K562 (cell line): ENCODE results near the gene PRELID1. TPM values are rescaled to one million over a fixed set of nuclear protein-coding genes. Genes with fewer than 3 reads are reported as not detected.

Experiments
- CCNT2 ChIP-seq: IDR thresholded peaks from 2 replicates; pipeline ENCODE4 v1.6.1; 2011; ENCODE audit warnings: borderline replicate concordance, low read depth, mild to moderate bottlenecking, moderate library complexity, mixed read lengths, low read length; ENCODE audit not compliant: insufficient read length; ENCODE audit errors: extremely low read depth
- DPF2 ChIP-seq: fragments of 450-650 bp; IDR thresholded peaks from 2 replicates; pipeline ENCODE4 v1.6.1; 2016
- FOXJ3 ChIP-seq: sonication (generic); formaldehyde crosslinking; IDR thresholded peaks from 2 replicates; pipeline ENCODE4 v1.4.0; 2020; ENCODE audit warnings: mild to moderate bottlenecking, missing genetic modification reagents
- FUS ChIP-seq: fragments of 200-400 bp; formaldehyde crosslinking; optimal IDR thresholded peaks from 2 replicates; pipeline ENCODE3; 2017; ENCODE audit warnings: low read depth, low read length
- HOXB6 ChIP-seq: fragments of 250-450 bp; sonication (Bioruptor Pico); IDR thresholded peaks from 2 replicates; pipeline ENCODE4 v1.5.1; 2022; ENCODE audit warnings: mild to moderate bottlenecking, borderline replicate concordance
- KAT2B ChIP-seq: IDR thresholded peaks from one replicate; pipeline ENCODE4 v1.6.1; 2012; ENCODE audit warnings: low read depth, mild to moderate bottlenecking, control low read depth, inconsistent platforms, low read length, moderate library complexity
- NR2F6 ChIP-seq: fragments of 450-650 bp; formaldehyde crosslinking; IDR thresholded peaks from 2 replicates; pipeline ENCODE4 v1.4.0; 2020; ENCODE audit warnings: mild to moderate bottlenecking
- RBM17 ChIP-seq: fragments of 200-400 bp; formaldehyde crosslinking; IDR thresholded peaks from 2 replicates; pipeline ENCODE4 v1.6.1; 2017; ENCODE audit warnings: low read depth, mild to moderate bottlenecking, low read length, borderline replicate concordance
- SRSF1 ChIP-seq: fragments of 200-400 bp; formaldehyde crosslinking; IDR thresholded peaks from 2 replicates; pipeline ENCODE4 v1.6.1; 2017; ENCODE audit warnings: mild to moderate bottlenecking, low read depth, low read length, moderate library complexity
- SRSF9 ChIP-seq: fragments of 200-400 bp; formaldehyde crosslinking; IDR thresholded peaks from 2 replicates; pipeline ENCODE4 v1.6.1; 2017; ENCODE audit warnings: low read depth, low read length, borderline replicate concordance
- ZBTB7A ChIP-seq: IDR thresholded peaks from 2 replicates; pipeline ENCODE4 v1.6.1; 2011; ENCODE audit warnings: low read depth, mild to moderate bottlenecking, low read length, moderate library complexity, borderline replicate concordance; ENCODE audit not compliant: control insufficient read depth
- ZFPM2 ChIP-seq: fragments of 250-450 bp; sonication (Bioruptor Pico); IDR thresholded peaks from 2 replicates; pipeline ENCODE4 v1.5.1; 2022; ENCODE audit warnings: mild to moderate bottlenecking
- polyA plus RNA-seq, 8 experiments: library from polyadenylated mRNA; depleted of rRNA in 4 of 8; stranded (reverse) in 5 of 8; unstranded in 3 of 8; fragments of >200 nt; fragmentation: Nextera tagmentation in 2 of 8; fragmentation: Illumina TruSeq in 1 of 8; extraction: Ambion mirVana in 2 of 8; extraction: Trizol in 1 of 8; gene quantifications; 2 replicates each; pipeline versions ENCODE4 v1.2.1 to v1.2.3, GENCODE V29; 2011 to 2014; ENCODE audit warnings: inconsistent platforms in 1 of 8, missing spikeins in 1 of 8
- total RNA-seq, 7 experiments: library from RNA; depleted of rRNA in 6 of 7; stranded (reverse); fragments of >200 nt in 6 of 7; fragmentation: Illumina TruSeq in 2 of 7; extraction: Trizol in 2 of 7; gene quantifications; 2 replicates each; pipeline versions ENCODE4 v1.2.1 to v1.2.3, GENCODE V29; 2011 to 2021; ENCODE audit warnings: low replicate concordance in 1 of 7
- TF ChIP-seq, protein P1 (sequence below): sonication (generic); formaldehyde crosslinking; IDR thresholded peaks from 2 replicates; pipeline ENCODE4 v1.8.0; 2022; ENCODE audit warnings: mild to moderate bottlenecking, low read depth, missing genetic modification reagents
- TF ChIP-seq, protein P2 (sequence below): sonication (generic); formaldehyde crosslinking; IDR thresholded peaks from 2 replicates; pipeline ENCODE4 v1.8.0; 2022; ENCODE audit warnings: mild to moderate bottlenecking, missing genetic modification reagents
- TF ChIP-seq, protein P3 (sequence below): fragments of 450-650 bp; IDR thresholded peaks from 2 replicates; pipeline ENCODE4 v1.6.1; 2016; ENCODE audit warnings: borderline replicate concordance
- TF ChIP-seq, protein P4 (sequence below), 2 experiments: fragments of 450-650 bp; IDR thresholded peaks; 2 replicates each; pipeline ENCODE4 v1.6.1; 2016; ENCODE audit warnings: mild to moderate bottlenecking in 2 of 2, borderline replicate concordance in 1 of 2, low read depth in 1 of 2, moderate library complexity in 1 of 2

The PRELID1 gene
- total and polyA plus RNA-seq, 9 of the 15 experiments (the other 6 are each of a cell fraction or from before 2014, with no cell fraction given): 40.1 to 484 (median 340) TPM

DNA sequence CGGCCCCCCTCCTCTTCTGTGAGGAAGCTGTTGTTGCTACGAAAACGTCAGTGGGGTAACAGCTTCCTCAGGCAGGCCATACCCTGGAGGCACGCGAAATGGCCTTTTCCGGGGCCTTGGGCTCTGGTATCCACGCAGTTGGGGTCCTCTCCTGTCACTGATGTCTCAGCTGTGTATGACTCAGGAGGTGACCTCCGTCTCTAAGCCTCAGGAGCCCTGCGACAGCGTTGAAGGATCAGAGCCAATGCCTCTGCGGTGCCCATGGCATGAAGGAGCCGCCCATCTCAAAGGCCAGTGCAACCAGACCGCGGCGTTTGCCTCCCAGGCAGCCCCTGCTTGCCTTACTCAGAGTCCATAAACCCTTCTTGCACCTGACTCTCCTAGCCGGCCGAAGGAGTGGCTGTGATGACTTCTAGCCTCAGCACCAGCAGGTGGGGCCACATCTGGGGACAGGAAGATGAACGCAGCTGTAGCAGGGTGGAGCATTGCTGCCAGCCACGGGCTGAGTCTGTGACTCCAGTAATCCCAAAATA, 9.1 kb downstream of the PRELID1 start (continued):
- TF ChIP-seq, protein P1, sequence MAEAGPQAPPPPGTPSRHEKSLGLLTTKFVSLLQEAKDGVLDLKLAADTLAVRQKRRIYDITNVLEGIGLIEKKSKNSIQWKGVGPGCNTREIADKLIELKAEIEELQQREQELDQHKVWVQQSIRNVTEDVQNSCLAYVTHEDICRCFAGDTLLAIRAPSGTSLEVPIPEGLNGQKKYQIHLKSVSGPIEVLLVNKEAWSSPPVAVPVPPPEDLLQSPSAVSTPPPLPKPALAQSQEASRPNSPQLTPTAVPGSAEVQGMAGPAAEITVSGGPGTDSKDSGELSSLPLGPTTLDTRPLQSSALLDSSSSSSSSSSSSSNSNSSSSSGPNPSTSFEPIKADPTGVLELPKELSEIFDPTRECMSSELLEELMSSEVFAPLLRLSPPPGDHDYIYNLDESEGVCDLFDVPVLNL (CRISPR knock-in tag): no peak
- no peak for TF ChIP-seq ZFPM2 (CRISPR knock-in tag)
- no peak for TF ChIP-seq HOXB6 (CRISPR knock-in tag)
- no peak for TF ChIP-seq RBM17
- no peak for TF ChIP-seq CCNT2
- TF ChIP-seq, protein P2, sequence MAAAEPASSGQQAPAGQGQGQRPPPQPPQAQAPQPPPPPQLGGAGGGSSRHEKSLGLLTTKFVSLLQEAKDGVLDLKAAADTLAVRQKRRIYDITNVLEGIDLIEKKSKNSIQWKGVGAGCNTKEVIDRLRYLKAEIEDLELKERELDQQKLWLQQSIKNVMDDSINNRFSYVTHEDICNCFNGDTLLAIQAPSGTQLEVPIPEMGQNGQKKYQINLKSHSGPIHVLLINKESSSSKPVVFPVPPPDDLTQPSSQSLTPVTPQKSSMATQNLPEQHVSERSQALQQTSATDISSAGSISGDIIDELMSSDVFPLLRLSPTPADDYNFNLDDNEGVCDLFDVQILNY (CRISPR knock-in tag): no peak
- TF ChIP-seq FUS: no peak
- TF ChIP-seq, protein P3, sequence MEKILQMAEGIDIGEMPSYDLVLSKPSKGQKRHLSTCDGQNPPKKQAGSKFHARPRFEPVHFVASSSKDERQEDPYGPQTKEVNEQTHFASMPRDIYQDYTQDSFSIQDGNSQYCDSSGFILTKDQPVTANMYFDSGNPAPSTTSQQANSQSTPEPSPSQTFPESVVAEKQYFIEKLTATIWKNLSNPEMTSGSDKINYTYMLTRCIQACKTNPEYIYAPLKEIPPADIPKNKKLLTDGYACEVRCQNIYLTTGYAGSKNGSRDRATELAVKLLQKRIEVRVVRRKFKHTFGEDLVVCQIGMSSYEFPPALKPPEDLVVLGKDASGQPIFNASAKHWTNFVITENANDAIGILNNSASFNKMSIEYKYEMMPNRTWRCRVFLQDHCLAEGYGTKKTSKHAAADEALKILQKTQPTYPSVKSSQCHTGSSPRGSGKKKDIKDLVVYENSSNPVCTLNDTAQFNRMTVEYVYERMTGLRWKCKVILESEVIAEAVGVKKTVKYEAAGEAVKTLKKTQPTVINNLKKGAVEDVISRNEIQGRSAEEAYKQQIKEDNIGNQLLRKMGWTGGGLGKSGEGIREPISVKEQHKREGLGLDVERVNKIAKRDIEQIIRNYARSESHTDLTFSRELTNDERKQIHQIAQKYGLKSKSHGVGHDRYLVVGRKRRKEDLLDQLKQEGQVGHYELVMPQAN: 0 out of 2 replicates have a peak, but pooled peaks have one; percentile 47
- peak; percentile 66 for TF ChIP-seq DPF2
- no peak for TF ChIP-seq KAT2B
- TF ChIP-seq FOXJ3 (CRISPR knock-in tag): no peak
- no peak for TF ChIP-seq SRSF9
- TF ChIP-seq, protein P4, sequence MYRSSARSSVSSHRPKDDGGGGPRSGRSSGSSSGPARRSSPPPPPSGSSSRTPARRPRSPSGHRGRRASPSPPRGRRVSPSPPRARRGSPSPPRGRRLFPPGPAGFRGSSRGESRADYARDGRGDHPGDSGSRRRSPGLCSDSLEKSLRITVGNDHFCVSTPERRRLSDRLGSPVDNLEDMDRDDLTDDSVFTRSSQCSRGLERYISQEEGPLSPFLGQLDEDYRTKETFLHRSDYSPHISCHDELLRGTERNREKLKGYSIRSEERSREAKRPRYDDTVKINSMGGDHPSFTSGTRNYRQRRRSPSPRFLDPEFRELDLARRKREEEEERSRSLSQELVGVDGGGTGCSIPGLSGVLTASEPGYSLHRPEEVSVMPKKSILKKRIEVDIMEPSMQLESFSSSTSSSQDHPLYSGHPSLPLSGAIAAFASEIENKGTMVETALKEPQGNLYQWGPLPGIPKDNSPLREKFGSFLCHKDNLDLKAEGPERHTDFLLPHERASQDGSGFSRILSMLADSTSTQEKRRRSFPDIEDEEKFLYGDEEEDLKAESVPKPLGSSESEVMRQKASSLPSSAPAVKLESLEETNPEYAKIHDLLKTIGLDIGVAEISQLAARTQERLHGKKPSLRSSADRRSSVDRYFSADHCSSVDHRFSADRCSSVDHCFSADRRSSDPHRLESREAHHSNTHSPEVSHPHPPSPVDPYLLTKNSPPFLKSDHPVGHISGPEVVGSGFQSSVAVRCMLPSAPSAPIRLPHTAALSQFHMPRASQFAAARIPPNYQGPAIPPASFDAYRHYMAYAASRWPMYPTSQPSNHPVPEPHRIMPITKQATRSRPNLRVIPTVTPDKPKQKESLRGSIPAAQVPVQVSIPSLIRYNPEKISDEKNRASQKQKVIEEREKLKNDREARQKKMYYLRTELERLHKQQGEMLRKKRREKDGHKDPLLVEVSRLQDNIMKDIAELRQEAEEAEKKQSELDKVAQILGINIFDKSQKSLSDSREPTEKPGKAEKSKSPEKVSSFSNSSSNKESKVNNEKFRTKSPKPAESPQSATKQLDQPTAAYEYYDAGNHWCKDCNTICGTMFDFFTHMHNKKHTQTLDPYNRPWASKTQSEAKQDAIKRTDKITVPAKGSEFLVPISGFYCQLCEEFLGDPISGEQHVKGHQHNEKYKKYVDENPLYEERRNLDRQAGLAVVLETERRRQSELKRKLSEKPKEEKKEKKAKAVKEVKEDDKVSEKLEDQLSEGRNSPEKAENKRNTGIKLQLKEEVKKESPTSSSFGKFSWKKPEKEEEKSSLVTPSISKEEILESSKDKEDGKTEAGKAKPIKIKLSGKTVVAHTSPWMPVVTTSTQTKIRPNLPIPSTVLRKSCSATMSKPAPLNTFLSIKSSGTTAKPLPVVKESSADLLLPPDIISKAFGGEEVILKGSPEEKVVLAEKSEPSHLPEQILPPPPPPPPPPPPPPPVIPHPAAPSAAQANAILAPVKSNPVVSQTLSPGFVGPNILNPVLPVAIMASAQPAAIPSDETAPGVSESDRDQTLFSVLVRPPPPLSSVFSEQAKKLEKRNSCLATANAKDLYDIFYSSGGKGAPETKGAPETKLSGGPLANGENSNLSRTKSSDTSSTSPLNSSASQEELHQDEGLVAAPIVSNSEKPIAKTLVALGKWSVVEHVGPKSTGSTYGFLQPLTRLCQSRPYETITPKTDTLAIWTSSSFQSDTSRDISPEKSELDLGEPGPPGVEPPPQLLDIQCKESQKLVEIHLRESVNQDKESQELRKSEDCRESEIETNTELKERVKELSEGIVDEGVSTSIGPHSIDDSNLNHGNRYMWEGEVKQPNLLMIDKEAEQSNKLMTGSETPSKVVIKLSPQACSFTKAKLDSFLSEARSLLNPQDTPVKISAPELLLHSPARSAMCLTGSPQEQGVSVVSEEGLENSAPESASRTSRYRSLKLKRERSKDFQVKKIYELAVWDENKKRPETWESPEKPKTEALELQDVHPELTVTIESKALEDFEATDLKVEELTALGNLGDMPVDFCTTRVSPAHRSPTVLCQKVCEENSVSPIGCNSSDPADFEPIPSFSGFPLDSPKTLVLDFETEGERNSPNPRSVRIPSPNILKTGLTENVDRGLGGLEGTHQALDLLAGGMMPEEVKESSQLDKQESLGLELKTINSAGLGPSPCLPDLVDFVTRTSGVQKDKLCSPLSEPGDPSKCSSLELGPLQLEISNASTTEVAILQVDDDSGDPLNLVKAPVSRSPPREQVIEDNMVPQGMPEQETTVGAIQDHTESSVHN (IDR thresholded peaks at IDR 0.05; ENCODE audit: borderline replicate concordance in 1 of 2, low read depth in 1 of 2): no peak
- TF ChIP-seq NR2F6 (CRISPR knock-in tag): no peak
- TF ChIP-seq ZBTB7A: no peak
- TF ChIP-seq SRSF1: no peak
